Fibroblast of gingiva (primary cell): ENCODE results near the gene TTLL4.
A peak's percentile ranks its signal among the peaks of the same experiment; 100 is the strongest.

Experiments used
- DNase-seq: peaks from one replicate; pipeline ENCODE4 v3.0.0-alpha.2; 2011; ENCODE audit warnings: low read depth

TTLL4 gene

DNA sequence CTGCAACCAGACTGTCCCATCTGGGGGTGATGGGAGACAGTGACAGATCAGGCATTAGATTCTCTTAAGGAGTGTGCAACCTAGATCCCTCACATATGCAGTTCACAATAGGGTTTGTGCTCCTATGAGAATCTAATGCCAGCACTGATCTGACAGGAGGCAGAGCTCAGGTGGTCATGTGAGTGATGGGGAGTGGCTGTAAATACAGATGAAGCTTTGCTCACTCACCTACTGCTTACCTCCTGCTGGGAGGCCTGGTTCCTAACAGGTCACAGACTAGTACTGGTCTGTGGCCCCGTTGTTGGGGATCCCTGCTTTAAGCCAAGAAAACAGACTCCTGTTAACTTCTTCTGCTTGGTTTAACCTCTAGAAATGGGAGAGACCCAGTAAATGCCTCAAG is 74.5 kb downstream of the TTLL4 start:
- DNase-seq, result no peak

DNA sequence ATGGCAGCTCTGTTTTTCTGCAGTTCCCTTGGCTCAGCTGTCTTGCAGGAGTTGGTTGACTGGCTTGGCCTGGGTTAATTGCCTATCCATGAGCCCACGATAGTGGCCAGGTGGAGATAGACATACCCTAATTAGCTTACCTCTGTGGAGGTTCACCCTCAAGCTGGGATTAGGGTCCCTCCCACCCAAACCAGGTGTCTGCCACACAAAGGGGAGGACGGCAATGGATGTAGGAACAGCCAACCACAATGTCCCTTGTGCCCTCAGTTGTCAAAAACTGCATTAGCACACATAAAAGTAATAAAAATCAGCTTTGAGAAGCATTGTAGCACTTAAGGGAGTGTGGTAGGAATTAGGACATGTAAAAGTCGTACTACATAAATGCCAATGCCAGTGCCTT is 75.5 kb downstream of the TTLL4 start:
- no peak for DNase-seq

DNA sequence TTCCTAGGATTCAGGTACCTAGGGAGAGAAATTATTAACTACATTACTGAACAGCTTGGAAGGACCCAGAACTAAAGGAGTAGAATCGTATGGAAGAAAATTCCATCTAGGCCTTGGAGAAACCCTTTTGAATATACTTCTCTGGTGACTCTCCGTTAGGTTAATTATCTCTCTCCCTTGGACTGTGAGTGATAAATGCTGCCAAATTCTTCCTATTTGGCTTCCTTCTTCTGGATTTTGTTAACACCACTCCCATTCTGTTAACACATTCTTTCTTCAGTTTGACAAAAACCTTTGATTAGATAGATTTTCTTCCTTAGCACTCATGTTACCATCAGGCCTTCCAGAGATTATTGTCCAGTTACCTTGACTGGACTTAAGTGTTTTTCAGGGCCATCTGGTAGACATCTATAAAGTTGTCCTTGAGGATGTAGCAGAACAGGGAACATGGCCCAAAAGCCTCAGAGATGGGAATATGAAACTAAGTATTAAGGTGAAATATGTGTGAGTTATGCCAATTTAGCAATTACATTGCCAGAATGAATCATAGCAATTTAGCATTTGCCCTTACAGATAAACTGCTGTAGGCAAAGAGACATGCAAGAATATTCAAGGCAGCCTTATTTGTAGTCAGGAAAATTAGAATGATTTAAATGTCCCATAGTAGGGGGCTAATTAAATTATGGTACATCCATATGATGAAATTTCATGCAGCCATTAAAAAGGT is 78.1 kb downstream of the TTLL4 start:
- peak; percentile 31 for DNase-seq

DNA sequence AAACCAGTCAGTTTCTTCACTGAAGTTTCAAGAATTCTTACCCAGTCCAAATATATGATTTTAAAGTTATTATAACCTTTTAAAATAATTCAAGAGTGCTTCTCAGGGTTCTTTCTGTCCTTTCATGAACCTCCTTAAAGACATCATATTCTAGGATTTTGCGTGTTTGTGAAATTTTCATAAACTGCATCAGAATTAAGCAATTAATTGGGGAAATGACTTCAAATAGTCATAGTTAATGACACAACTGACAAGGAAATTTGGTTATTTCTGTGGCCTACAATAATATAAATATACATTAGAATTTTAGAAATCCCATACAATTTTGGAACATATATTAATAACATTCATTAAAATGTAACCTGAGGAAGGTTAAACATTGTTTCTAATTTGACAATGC is 81.8 kb downstream of the TTLL4 start:
- DNase-seq, result no peak

DNA sequence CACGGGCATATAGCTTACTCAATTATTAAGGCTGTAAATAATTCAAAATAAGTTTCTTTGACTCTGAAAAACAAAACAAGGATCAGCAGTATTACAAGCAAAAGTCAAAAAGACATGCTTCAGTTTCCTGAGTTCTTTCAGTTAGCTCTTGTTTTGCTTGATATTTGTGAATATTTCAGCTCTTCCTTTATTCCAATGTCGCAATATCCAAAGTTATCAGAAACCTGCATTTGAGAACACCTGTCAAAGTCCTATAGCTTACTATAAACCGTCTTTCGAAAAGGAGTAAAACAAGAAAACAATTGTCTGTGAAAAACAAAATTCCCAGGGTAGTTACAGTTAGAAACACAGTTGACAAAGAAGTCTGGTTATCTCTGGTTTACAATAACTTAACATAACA is 86.1 kb downstream of the TTLL4 start:
- DNase-seq, result no peak

DNA sequence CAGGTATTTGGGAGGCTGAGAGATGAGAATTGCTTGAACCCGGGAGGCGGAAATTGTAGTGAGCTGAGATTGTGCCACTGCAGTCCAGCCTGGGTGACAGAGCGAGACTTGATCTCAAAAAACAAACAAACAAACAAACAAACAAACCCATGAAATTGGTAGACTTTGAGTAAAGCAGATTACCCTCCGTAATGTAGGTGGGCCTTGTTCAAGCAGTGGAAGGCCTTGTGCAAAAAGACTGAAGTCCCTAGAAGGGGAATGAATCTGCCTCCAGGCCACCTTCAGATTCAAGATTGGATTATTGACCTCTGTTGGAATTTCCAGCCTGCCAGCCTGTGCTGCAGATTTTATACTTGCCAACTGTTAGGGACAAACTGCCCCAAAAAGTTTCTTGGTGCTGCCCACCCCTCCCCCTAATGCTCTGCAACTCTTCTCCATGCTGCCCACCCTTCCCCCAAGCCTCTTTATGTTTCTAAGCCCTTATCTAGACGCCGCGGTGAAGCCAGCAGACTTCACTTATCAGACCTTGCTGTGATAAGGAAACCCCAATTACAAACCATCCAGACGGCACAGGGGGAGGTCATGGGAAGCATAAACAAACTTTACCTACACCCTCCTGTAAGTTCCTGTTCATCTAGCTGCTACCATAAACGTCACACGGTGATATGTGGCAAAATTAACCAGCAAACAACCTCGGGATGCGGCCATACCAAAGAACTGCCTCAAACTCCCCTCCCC is 88.3 kb downstream of the TTLL4 start:
- no peak for DNase-seq

DNA sequence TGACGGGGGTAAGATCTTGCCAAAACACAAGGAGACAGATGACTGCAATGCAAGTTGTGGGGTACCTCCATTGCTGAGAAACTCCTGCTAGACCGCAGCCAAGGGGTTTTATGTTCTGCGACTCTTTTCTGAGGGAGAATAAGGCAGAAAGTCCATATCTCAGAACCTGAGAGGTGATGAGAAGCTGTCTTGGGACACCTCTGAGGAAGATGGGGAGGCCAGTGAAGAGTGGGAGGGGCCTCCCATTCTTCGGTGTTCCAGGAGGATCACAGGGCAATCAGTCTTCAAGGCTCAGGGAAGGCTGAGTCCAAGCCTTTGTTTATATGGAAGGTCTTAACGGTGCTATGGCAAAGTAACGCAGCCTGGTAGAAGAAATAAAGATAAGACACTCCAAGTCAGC is 89.4 kb downstream of the TTLL4 start:
- no peak for DNase-seq

DNA sequence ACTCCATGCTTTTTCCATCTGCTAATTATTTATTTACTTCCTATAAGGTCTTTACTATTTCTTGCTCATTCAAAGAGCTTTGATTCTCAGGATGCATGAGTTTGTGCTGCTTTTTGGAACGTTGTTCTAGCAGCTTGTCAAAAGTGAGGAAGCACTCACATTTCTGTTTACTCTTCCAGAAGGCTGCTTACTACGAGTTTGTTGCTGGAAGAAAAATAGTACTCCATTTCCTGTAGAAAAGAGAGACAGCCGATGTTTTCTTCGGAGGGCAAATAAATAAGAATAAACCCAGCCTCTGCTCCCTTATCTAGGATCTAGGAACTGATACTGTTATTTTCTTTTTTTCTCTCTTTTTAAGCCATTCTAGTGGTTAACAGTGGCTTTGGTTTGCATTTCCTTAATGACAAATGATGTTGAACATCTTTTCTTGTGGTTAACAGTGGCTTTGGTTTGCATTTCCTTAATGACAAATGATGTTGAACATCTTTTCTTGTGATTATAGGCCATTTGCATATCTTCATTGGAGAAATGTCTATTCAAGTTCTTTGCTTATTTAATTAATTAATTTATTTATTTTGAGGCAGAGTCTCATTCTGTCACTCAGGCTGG is 91.9 kb downstream of the TTLL4 start:
- no peak for DNase-seq

DNA sequence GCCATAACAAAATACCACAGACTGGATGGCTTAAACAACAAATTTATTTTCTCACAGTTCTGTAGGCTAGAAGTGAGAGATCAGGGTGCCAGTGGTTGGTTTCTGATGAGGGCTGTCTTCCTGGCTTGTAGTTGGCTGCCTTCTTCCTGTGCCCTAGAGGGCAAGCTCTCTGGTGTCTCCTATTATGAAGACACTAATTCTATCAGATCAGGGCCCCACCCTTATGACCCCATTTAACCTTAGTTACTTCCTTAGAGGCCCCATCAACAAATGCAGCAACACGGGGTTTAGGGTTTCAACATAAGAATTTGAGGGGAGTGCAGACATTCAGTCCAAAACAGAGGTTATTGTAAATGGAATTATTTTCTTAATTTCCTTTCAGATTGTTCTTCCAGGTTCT is 94.2 kb downstream of the TTLL4 start:
- no peak for DNase-seq
